Ammon's horn (tissue), 1 donor: Measurements from ENCODE around the gene APPBP2.
"Not testable (repeated sequence)": the region's sequence is repeated elsewhere in the genome, so short reads cannot be mapped to it uniquely, and the experiment has no call there.

Experiments
- DNase-seq: peaks from one replicate; pipeline ENCODE4 v3.0.0-alpha.2; 2016; ENCODE audit warnings: low spot score

The APPBP2 gene, protein sequence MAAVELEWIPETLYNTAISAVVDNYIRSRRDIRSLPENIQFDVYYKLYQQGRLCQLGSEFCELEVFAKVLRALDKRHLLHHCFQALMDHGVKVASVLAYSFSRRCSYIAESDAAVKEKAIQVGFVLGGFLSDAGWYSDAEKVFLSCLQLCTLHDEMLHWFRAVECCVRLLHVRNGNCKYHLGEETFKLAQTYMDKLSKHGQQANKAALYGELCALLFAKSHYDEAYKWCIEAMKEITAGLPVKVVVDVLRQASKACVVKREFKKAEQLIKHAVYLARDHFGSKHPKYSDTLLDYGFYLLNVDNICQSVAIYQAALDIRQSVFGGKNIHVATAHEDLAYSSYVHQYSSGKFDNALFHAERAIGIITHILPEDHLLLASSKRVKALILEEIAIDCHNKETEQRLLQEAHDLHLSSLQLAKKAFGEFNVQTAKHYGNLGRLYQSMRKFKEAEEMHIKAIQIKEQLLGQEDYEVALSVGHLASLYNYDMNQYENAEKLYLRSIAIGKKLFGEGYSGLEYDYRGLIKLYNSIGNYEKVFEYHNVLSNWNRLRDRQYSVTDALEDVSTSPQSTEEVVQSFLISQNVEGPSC

DNA sequence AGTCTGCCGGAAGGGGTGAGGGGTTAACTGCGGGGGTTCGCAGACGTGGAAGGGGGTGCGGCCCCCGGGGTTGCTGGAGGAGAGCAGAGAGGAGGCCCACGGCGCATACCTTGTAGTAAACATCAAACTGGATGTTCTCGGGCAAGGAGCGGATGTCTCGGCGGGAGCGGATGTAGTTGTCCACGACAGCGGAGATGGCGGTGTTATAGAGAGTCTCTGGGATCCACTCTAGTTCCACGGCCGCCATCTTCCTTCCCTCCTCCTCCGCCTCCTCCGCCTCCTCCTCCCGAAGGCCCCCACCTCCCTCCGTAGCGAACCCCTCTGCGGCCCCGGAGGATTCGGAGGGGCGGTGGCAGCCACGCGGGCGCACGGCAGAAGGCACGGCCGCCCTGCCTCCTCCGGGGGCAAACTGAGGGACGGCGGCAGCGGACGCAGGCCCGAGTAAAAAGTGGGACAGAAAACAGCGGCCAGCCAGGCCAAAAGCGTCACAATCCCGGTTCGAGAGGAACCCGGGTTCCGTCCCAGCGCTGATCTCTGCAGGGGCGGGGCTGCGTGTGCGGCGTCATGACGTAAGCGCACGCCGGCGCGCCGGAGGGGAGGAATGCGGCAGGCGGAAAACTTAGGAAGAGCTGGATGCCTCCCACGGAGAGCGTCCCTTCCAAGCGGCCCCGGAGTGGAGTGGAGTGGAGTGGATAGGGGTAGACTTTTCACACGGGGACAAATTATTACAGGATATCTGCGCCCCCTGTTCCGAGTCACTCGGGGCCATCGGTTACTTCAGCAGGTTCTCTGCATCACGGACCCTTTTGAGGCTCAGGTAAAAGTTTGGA is at the start of gene APPBP2:
TSS of gene APPBP2 (minus strand) at position 558 of the 830 bp plus-strand sequence. CDS start at position 247, 311 bp downstream.
- peak; percentile 96 for DNase-seq

DNA sequence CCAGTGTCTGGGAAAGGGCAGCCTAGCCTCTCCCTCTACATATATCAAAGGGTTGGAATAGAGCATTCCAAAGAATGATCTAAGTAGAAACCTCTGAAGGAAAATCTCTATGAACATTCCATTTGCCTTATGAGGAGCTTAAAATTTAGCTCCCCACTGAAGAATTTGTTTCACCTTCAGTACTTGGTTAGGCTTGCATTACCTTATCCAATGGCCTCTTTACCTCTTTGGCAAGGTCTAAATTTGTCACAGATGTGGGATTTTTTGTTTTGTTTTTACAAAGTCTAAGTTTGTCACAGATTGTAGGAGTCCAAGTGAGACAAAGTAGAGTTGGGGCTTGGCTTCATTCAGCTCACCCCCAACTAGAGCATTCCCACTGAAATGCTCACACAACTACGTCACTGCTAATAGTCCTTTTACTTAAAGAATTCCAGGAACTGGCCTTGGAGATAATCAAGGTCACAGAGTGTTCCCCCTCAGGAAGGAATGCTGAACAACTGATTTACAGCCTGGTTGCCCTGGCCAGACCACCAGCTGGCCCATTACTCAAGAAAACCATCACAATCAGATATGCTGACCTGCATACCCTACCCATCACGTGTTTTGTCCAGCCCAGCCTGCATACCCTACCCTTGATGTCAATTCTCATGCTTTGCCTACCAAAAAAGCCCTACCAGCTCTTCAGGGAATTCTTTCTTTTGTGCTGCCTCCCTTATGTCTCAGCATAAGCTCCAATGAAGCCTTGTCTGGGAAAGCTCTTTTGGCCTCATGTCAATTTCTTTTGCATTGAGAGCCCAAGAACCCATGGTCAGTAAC is 47.4 kb upstream of the APPBP2 start:
- no peak for DNase-seq

DNA sequence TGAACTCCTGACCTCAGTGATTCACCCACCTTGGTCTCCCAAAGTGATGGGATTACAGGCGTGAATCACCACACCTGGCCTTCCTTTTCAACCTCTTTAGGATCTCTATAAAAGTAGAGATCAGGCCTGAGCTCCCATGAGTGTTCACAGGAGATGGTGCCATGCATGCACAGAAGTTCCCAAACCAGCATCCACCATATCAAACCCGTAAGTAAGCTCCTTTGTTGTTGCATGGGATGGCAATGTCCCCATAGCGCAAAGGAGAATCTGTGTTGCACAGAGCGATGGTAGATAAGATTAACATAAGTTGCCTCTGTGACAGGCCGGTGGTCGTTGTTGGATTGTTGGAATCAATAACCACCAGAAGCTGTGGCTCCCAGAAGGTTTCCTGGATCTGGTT is 39.2 kb upstream of the APPBP2 start:
- DNase-seq, result no peak

DNA sequence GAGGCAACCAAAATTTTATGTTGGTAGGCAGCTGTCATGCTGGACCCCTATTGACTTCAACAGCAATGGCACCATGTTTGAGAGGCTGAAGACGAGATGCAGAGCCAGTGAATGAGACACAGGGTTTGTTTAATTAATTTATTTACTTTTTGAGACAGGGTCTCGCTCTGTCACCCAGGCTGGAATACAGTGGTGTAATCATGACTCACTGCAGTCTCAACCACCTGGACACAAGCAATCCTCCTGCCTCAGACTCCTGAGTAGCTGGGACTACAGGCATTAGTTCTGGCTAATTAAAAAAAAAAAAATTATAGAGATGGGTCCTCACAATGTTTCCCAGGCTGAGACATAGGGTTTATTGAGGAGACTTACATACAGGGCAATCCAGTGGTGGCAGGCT is 37.7 kb upstream of the APPBP2 start:
- no peak for DNase-seq

DNA sequence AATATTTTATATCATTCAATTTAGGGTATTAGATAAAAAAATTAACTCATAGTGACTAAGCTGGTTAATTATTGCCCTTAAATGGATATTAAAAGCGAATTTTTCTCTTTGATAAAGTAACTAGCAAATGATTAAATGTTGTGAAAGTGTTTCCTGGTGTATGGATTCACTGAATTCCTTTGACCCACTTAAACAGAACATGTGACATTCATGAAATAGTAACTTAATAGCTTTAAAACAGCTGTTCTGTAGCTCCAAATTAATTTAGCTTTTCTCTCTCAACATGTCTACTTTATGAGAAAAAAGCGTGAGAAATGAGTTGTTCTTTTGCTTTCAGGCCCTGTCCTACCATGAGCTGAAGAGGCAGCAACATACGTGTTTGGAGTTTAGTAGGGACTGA is 36.4 kb upstream of the APPBP2 start:
- no peak for DNase-seq

DNA sequence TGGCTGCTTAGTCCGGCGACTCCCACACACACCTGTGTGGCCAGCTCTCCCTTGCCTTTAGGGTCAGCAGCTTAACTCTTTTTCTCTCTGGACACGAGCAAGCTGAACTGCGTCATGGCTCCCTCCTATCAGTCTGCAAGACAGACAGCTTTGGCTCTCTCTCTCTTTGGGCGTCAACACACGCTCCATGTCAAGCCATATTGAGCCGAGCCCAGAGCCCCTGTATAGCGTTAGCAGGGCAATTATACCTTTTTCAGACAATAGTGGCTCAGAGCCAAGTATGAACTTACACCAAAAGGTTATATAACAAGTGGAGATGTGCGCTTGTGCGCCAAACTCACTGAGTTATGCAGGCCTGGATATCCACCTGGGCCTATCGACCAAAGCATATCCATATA is 34.8 kb upstream of the APPBP2 start:
- DNase-seq, result no peak

DNA sequence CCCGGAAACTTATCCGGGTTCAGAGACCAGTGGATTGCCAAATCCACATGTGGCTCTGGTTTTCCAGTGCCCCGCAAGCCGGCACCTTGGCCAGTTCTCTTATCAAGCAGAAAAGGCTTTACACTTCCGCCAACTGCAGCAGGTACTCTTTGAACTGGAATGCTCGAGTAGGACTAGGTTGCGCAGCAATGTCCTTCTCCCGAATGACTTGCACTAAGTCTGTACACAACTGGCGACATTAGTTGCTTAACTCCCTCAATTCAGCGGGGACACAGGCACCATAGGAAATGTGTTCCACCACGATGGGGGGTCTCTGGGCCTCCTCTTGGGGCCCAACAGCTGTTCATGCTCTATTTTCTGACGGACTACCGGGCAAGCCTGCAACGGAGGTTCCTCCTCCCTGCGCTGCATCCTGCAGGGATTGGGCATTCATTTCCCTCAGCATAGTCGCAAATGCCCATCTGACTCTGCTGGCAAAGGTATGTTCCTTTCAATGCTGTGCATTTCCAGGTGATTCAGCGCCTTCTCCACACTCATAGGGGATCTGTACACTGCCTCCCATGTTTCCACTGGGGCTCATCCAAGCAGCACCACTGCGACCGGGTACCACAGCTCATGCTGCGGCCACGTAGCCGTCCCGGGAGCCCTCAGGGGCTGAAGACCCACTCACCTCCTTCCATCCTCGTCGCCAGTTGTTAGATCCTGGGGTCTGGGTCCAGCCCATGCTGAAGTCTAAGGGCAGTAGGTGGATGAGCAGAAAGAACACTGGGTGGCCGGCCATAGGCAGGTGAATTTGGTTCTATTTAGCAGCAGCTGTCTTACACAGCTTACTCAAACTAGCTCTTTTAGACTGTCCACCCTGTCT is 34.2 kb upstream of the APPBP2 start:
- DNase-seq, result no peak

DNA sequence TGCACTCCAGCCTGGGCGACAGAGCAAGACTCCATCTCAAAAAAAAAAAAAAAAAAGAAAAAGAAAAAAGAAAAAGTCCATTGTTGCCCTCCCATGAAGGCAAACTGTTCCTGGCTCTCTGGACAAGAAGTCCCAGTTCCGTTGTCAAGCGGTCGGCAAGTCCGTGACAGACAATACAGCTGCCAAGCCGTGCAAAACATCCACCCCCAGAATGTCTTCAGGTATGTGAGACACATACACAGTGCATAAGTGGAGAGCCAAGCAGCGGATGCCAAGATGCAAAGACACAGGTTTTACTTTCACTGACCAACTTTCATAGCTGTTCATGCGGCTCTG is 33.6 kb upstream of the APPBP2 start:
- DNase-seq, result no peak

DNA sequence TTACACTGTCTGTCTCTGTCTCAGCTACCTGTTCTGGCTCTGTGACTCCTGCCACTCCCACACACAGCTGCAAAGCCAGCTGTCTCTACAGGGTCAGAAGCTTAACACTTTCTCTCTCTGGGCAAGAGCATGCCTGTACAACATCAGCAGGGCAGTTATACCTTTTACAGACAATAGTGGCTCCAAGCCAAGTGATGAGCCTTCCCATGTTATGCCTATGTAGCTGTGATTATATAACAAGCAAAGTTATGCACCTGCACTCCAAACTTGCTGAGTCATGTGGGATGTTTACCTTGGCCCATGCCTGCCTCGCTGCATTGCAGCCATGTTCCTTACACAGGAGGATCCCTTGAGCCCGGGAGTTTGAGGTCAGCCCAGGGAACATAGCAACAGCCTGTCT is 31.8 kb upstream of the APPBP2 start:
- no peak for DNase-seq

DNA sequence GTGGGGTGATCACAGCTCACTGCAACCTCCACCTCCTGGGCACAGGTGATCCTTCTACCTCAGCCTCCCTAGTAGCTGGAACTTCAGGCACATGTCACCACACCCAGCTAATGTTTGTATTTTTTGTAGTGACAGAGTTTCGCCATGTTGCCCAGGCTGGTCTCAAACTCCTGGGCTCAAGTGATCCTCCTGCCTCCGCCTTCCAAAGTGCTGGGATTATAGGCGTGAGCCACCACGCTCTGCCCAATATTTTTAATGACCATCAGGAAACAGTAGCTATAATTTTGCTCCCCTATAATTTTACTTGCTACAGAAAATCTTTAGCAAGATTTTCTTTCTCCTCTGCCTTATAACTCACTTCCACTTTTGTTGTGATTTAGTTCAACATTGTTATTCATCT is 29.7 kb upstream of the APPBP2 start:
- DNase-seq, result no peak

DNA sequence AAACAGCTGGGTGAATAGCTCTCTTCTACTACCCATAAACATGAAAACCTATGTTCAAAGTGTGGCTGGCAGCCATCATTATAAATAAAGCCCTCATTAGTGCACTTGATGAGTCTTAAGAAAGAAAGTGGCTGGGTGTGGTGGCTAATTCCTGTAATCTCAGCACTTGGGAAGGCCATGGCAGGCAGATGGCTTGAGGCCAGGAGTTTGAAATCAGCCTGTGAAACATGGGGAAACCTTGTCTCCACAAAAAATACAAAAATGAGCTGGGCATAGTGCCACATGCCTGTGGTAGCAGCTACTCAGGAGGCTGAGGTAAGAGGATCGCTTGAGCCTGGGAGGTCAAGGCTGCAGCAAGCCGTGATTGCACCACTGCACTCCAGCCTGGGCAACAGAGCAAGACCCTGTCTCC is 28.3 kb upstream of the APPBP2 start:
- no peak for DNase-seq

DNA sequence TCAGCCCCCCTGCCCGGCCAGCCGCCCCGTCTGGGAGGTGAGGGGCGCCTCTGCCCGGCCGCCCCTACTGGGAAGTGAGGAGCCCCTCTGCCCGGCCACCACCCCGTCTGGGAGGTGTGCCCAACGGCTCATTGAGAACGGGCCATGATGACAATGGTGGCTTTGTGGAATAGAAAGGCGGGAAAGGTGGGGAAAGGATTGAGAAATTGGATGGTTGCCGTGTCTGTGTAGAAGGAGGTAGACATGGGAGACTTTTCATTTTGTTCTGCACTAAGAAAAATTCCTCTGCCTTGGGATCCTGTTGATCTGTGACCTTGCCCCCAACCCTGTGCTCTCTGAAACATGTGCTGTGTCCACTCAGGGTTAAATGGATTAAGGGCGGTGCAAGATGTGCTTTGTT is 26.2 kb upstream of the APPBP2 start:
- DNase-seq, result not testable (repeated sequence)

DNA sequence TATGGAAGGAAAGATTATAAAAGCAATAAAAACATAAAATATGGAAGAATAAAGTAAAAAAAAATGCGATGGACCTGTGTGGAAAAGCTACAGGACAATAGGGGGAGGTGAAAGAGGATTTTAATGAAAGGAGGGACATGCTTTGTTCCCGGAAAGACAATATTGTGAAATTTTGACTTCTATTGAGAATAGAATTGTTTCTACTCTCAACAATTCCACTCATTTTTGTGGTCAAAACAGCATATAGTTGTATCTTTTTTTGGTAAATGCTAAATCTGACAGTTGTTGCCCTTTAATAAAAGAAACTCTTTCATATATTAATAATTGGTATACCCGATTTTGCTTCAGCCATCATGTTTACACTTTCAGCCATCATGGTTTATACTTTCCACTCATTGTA is 22.9 kb upstream of the APPBP2 start:
- DNase-seq, result no peak

DNA sequence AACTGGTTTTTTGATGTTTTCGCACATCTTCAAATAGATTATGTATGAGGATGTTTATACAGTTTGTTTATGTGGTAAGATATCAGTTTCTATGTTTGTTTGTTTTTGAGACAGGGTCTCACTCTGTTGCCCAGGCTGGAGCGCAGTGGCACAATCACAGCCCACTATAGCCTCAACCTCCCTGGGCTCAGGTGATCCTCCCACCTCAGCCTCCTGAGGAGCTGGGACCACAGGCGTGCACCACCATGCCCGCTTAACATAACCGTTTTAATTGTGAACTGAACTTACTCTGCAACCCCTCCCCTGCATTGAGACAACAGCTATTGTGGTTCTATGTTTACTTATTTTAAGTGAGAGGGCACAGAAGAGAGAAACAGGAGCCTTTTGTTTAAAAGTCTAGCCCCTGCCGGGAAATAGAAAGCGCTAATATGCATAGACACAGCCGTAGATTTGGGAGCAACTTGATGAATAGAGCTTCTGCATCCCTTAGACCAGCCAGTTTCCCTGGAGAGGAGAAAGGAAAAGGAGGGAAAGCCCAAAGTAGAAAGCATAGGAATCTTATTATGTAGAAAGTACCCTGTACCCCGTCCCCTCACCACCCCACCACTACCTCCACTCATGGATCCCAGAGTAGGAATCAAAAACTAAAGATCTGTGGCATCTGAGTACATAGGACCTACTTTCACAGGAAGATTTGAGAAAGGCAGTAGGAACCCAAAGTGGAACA is 19.6 kb upstream of the APPBP2 start:
- DNase-seq, result peak; percentile 17

DNA sequence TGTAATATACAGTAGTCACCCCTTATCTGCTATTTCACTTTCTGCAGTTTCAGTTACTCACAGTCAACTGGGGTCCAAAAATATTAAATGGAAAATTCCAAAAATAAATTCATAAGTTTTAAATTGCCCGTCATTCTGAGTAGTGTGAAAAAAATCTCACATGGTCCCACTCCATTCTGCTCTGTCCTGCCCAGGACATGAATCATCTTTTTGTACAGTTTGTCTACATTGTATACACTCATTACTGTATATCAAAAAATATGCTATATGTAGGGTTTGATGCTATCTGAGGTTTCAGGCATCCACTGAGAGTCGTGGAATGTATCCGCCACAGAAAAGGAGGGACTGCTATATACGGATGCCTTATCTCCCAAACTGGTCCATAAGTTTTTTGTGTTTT is 16.0 kb upstream of the APPBP2 start:
- no peak for DNase-seq

DNA sequence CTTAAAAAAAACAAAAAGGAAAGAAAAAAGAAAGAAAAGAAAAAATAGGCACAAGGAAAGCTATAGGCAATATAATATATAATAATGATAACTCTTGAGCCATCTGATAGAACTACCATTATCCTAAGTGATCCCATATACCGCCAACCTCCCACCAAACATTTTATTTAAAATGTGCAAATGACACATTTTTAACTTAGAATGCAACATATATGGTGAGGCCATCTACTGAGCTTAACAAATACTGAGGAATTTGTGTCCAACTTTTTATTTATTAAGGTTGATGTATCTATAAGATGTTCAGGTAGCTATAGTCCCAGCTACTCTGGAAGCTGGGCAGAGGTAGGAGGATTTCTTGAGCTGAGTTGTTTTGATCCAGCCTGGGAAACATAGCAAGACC is 14.4 kb upstream of the APPBP2 start:
- DNase-seq, result no peak

DNA sequence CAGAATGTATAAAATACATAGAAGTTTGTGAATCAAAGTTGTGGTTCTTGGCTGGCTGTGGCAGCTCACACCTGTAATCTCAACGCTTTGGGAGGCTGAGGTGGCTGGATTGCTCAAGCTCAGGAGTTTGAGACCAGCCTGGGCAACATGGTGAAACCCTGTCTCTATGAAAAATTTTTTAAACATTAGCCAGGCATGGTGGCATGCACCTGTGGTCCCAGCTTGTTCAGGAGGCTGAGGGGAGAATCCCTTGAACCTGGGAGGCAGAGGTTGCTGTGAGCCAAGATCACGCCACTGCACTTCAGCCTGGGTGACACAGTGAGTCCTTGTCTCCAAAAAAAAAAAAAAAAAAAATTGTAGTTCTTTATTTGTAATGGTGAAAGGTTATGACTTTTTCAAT is 13.8 kb upstream of the APPBP2 start:
- DNase-seq, result no peak

DNA sequence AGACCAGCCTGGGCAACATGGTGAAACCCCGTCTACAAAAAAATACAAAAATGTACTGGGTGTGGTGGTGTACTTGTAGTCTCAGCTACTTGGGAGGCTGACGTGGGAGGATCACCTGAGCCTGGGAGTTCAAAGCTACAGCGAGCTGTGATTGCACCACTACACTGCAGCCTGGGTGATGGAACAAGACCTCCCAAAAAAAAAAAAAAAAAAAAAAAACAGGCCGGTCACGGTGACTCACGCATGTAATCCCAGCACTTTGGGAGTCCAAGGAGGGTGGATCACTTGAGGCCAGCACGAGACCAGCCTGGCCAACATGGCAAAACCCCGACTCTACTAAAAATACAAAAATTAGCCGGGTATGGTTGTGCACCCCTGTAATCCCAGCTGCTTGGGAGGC is 12.7 kb upstream of the APPBP2 start:
- DNase-seq, result no peak

DNA sequence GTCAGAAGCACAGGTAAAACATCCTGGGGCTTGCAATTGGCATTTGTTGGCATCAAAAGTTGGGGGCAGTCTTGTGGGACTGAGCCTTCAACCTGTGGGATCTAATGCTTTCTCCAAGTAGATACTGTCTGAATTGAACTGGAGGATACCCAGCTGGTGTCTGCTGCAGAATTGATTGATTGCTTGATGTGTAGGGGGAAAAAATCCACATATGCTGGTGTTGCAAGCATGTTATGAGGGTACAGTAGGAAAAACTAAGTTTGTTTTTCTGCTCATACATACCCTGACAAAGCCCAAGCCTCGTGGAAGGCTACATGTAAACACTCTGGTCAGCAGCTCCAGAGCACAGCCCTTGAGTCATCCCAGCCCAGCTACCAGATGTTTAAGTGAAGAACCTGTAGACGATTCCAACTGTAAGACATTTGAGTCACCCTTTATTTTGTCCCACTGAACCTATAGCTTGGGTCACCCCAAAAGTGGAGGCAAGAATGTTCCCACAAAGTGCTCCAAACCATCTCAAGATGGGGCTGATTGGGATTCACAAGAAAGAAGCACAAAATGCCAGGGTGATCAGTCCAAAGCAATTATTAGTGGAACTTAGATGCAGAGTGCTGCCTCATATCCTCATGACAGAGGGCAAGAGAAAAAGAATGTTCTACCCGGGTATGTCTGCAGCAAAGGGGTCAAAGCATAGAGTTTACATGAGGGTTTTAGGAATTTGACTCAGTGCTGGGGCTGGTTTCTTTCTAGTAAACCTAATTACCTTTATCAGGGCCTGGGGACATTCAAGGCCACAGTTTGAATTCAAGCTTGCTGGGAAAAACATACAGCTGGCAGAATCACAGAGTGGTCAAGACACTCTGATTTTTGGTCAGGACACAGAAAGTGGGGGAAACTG is 9.6 kb upstream of the APPBP2 start:
- DNase-seq, result no peak
